ENCODE results near the gene SERTAD2.

Gene SERTAD2

DNA sequence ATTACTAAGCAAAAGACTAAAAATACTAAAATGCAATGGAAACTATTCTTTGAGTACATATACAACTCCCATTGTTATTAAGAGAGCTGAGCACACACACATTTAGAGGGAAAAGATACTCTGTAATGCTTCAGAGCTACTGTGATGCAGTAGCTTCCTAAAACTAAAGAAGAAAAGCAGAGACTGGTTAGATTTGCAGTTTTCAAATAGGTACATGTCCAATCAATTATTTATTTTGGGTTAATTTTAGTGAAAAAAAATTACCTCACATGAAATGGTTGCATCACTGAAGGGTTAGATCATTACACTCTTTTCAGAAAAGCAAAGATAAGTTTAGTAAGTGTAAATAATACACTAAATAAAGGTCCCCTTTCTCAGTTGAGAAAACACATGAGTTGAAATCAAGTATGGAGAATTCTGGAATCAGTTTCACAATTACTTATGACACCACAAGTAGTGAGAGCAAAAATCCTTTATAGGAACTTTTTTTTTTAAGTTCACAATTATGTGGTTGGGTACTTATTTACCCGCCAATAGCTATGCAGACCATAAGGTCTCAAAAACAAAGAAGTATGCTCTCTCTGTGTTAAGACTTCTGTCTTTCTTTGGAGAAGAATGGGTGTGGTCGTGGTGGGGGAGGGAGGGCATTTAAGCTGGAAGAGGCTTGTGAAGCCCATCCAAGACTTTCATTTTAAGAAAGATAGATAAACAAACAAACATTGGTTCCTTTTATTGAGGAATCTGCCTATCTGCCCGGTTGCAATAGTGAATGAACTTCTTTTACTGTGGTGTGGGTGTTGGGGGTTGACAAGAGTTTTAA is 25.3 kb upstream of the SERTAD2 start:
- Histone ChIP-seq H3K4me2 (ENCODE audit: low read depth, low read length, poor library complexity, severe bottlenecking) (peak overlapping the region; percentile 59), H3K36me3 (ENCODE audit: insufficient read depth, low read length) (no peaks in the 10 kb centered on the region), H2AFZ (ENCODE audit: low read length) (no peak overlapping the region), H3F3A (ENCODE audit: low read depth) (no peaks in the 10 kb centered on the region), H3K27me3 (ENCODE audit: insufficient read depth, low read length, poor library complexity, severe bottlenecking) (no peaks in the 10 kb centered on the region), H4K20me1 (ENCODE audit: insufficient read depth, low read length, poor library complexity, severe bottlenecking) (no peaks in the 10 kb centered on the region), H3K4me1 (ENCODE audit: insufficient read depth, low read length, poor library complexity, severe bottlenecking) (peaks cover 54% of the 10 kb centered on the region), H3K9ac (ENCODE audit: low read depth, low read length, poor library complexity, severe bottlenecking) (peak overlapping the region; percentile 45), H3K9me2 (replicated peaks; ENCODE audit: low read depth, low read length) (no peaks in the 10 kb centered on the region), H3K79me2 (ENCODE audit: insufficient read depth, low read length) (peaks cover 12% of the 10 kb centered on the region), H3K9me3 (ENCODE audit: insufficient read depth, low read depth, low read length) (no peaks in the 10 kb centered on the region), H3K4me3 (ENCODE audit: low read length, poor library complexity, severe bottlenecking) (peak overlapping the region; percentile 33)
- TF ChIP-seq EZH2phosphoT487 (IDR thresholded peaks at IDR 0.05; ENCODE audit: borderline replicate concordance) (no peak), CTCF (conservative IDR thresholded peaks at IDR 0.05; ENCODE audit: low read length) (no peak)

DNA sequence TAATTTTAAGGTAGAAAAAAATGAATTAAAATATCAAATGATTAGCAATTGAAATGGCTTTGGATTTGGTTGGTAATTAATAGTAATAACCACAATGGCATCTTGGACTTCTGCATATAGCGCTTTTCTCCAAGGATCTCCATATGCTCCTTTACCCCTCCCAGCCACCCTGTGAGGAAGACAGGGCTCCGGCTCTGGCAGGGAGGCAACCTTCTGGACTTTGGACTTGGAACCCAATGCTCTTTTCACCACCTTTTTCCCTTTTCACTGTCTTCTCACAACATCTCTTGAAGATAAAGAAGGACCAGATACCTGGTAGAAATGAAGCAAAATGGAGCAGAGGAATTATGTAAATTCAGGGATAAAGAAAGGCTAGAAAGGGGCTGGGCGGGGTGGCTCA is 23.8 kb upstream of the SERTAD2 start:
- Histone ChIP-seq H3K79me2 (ENCODE audit: insufficient read depth, low read length) (peaks cover 12% of the 10 kb centered on the region), H4K20me1 (ENCODE audit: insufficient read depth, low read length, poor library complexity, severe bottlenecking) (no peaks in the 10 kb centered on the region), H3K4me2 (ENCODE audit: low read depth, low read length, poor library complexity, severe bottlenecking) (no peak overlapping the region), H2AFZ (ENCODE audit: low read length) (no peak overlapping the region), H3K27me3 (ENCODE audit: insufficient read depth, low read length, poor library complexity, severe bottlenecking) (no peaks in the 10 kb centered on the region), H3F3A (ENCODE audit: low read depth) (no peaks in the 10 kb centered on the region), H3K9me2 (replicated peaks; ENCODE audit: low read depth, low read length) (no peaks in the 10 kb centered on the region), H3K9me3 (ENCODE audit: insufficient read depth, low read depth, low read length) (no peaks in the 10 kb centered on the region), H3K9ac (ENCODE audit: low read depth, low read length, poor library complexity, severe bottlenecking) (no peak overlapping the region), H3K4me1 (ENCODE audit: insufficient read depth, low read length, poor library complexity, severe bottlenecking) (peaks cover 65% of the 10 kb centered on the region), H3K4me3 (ENCODE audit: low read length, poor library complexity, severe bottlenecking) (no peak overlapping the region), H3K36me3 (ENCODE audit: insufficient read depth, low read length) (no peaks in the 10 kb centered on the region)
- no peak for TF ChIP-seq CTCF (conservative IDR thresholded peaks at IDR 0.05; ENCODE audit: low read length)
- no peak for TF ChIP-seq EZH2phosphoT487 (IDR thresholded peaks at IDR 0.05; ENCODE audit: borderline replicate concordance)

DNA sequence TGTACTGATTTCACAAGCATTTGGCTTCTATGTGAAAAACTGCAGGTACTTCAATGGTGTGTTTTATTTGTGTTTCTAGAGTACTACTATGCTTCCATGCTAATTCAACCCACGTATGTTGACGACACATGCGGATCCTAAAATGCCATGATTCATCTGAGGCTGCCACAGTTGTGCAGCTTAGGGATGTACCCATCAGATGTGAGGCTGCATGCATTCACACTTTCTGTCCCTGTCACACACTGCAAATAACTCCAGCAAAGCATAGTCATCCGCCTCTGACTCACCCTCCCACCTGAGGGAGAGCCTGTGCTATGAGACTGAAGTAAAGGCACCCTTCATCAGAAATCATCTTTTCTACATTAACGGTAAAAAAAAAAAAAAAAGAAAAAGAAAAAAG is 22.1 kb upstream of the SERTAD2 start:
- Histone ChIP-seq H3K27me3 (ENCODE audit: insufficient read depth, low read length, poor library complexity, severe bottlenecking) (no peaks in the 10 kb centered on the region), H2AFZ (ENCODE audit: low read length) (no peak overlapping the region), H3K4me1 (ENCODE audit: insufficient read depth, low read length, poor library complexity, severe bottlenecking) (peaks cover 68% of the 10 kb centered on the region), H3K79me2 (ENCODE audit: insufficient read depth, low read length) (peaks cover 12% of the 10 kb centered on the region), H3K4me2 (ENCODE audit: low read depth, low read length, poor library complexity, severe bottlenecking) (no peak overlapping the region), H3K36me3 (ENCODE audit: insufficient read depth, low read length) (no peaks in the 10 kb centered on the region), H3K9me3 (ENCODE audit: insufficient read depth, low read depth, low read length) (no peaks in the 10 kb centered on the region), H3K9me2 (replicated peaks; ENCODE audit: low read depth, low read length) (no peaks in the 10 kb centered on the region), H3K4me3 (ENCODE audit: low read length, poor library complexity, severe bottlenecking) (no peak overlapping the region), H4K20me1 (ENCODE audit: insufficient read depth, low read length, poor library complexity, severe bottlenecking) (no peaks in the 10 kb centered on the region), H3K9ac (ENCODE audit: low read depth, low read length, poor library complexity, severe bottlenecking) (no peak overlapping the region), H3F3A (ENCODE audit: low read depth) (no peaks in the 10 kb centered on the region)
- TF ChIP-seq EZH2phosphoT487 (IDR thresholded peaks at IDR 0.05; ENCODE audit: borderline replicate concordance), result no peak
- no peak for TF ChIP-seq CTCF (conservative IDR thresholded peaks at IDR 0.05; ENCODE audit: low read length)

All from Loucy (cell line).